Hypothalamus (tissue), 51 donors: Measurements from ENCODE around the gene HDAC4.

ENCODE experiments used
- DNase-seq, 51 donors: peaks; one replicate each; lab custom pipeline; 2025; lab: John Stamatoyannopoulos, UW

Gene HDAC4

DNA sequence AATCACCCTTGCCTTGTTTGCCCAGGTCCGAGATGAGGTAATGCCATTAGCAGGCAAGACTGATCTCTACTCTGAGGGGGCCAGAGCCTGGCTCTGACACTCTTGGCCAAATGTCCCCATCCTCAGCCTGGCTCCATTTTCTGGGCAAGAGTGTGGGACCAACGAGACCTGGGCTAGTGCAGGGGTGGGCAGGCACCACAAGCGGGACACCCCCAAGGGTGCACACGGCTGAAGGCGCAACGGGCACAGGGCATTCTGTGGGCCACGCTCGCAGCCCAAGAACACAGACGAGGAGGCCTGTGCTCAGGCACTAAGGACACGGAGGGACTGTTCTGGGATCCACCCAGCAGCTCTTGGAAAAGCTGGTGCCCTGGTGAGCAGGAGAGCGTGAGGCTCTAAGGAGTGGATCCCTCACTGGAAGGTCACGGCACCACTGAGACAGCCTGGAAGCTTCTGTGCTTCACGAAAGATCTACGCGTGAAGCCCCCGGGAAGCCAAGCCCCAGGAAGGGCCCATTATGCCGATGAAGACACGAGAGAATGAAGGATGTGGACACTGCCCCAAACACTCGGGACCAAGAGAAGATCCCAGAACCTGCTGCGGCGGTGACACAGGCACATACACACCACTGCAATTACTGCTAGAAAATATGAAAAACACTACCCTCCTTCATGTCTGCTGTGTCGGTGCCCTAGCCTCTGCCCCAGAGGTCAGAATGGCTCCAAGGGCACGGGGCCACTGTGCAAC lies 138.2 kb downstream of the HDAC4 start:
- no peak for DNase-seq

GRCh38 chr2:239261796-239262483 lies 138.9 kb downstream of the HDAC4 start:
- DNase-seq: no peak

DNA sequence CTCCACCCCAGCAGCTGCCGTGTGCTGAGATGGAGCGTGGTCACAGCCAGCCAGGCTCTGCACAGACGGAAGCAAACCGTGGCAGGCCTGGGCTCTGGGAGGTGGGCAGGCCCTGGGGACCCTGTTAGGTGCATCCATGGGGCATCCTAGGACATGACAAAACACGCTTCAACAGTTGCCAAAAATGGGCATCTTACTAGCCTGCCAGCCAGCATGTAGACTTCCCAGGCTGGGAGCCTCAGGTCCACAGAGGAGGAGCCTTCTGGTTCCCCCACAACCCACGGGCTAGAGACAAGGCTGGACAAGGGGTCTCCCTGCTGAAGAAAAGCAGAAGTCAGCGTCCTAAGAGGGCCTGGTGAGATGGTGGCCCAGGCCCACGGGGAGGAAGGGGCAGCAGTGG lies 139.5 kb downstream of the HDAC4 start:
- no peak for DNase-seq

DNA sequence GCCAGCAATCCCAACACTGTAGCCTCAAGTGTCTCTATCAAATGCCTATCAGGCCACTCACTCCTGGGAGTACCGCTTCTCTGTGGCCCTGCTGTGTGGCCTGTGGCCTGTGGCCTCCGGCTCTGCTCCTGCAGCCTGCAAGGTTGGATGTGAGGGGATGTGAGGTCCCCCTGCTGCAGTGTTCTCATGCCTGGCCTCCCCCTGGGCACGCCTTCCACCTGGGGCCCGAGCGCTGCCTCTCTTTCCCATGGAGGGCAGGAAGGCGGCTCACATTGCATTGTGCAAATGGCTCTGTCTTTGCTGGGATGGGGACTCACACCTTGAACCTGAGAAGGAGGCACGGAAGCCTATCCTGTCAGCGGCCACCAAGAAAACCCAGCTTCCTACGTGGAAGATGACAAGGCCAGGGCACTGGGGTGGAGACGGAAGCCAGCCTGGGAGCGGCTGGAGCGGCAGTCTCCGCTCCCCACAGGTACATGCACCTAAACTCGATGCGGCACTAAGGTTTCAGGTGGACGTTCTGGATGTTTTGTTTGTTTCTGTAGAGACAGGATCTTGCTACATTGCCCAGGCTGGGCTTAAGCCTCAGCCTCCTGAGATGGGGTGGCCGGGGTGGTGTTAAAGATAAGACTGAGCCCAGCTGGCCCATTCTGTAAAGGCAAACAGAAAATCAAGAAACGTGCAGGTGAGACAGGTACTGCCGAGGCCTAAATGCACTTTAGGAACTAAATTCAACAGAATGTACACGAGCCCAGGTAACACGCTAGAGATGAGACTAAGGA lies 140.1 kb downstream of the HDAC4 start:
- no peak for DNase-seq

- DNase-seq: no peak
These were observed 141.1 kb downstream of the HDAC4 start for GRCh38 chr2:239259603-239260298.

- no peak for DNase-seq
These were observed 141.6 kb downstream of the HDAC4 start for GRCh38 chr2:239259173-239259572.

DNA sequence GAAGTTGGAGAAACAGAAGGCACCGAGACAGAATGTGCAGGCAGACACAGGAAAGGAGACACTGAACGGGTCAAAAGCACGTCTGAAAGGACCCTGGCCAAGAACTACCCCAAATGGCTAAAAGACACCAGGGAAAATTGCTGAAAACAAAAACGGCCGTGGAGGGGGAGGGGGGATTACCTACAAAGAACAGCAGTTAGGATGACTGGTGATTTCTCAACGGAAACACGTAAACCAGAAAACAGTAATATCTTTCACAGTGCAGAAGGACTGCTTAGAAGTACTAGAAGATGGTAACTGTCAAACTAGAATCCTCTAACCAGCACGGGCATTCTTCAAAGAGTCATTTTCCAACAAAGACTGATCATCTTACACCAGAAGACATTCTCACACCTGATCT lies 142.6 kb downstream of the HDAC4 start:
- DNase-seq: no peak

DNA sequence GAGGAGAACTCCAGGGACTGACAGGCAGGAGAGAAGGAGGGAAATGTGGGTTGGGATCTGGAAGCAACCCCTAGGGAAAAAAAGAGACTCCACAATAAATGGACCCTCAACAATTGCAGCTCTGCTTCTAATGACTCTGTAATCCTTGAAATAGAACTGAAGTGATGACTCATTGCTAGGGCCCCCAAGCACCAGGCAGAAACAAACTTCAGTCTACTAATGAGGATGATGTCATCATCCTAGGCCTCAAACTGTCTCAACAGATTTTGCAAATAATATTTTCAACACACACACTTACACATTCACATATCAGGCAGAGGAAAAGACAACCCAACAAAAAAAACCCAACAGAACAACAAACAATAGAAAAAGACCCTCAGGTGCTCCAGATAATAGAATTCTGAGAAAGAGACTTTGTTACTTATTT lies 143.3 kb downstream of the HDAC4 start:
- peak in 1 of 51 donors; percentile 21 for DNase-seq

- DNase-seq: no peak
These were observed 144.5 kb downstream of the HDAC4 start for GRCh38 chr2:239256350-239256743.

GRCh38 chr2:239255628-239256349 lies 145.0 kb downstream of the HDAC4 start:
- DNase-seq: peak in 1 of 51 donors; percentile 57

GRCh38 chr2:239255218-239255617 lies 145.6 kb downstream of the HDAC4 start:
- no peak for DNase-seq

GRCh38 chr2:239253701-239254436 lies 147.0 kb downstream of the HDAC4 start:
- DNase-seq: no peak

DNA sequence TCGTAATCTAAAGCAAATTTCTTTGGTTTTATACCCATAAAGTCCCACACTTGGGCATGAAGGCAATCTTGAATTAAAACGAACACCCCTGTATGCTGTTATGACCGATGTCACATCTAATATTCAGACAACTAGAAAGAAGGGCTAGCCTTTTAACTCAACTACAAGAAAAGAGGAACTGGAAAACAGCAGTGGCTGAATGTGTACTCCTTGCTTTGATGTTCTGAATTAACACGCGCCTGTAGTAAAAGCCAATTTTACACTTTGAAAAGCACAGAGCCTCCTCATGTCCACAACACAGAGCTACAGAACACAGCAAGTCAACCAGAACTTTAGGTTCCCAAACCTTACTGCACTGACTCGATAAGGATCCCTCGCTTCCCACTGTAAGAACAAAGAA lies 147.6 kb downstream of the HDAC4 start:
- peak in 1 of 51 donors; percentile 26 for DNase-seq

GRCh38 chr2:239252801-239253200 lies 148.0 kb downstream of the HDAC4 start:
- peak in 12 of 51 donors; percentile 19 to 66 (median 44) for DNase-seq

DNA sequence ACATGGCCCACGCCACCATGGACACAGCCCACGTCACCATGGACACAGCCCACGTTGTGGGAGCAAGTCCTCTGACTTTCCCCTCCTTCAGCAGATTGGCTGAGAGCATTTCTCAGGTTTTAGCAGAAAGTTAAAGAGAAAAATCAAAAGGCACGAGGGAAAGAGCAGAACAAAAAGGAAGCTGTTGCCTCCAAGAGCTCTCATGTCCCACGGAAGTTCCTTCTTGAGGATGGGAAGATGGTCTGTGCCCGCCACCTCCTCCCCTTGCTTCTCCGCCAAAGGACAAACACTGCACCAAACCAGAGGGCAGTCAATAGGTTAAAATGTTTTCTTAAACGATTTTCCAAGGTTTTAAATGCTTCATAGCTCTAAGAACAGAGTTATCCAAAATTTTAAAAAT lies 148.4 kb downstream of the HDAC4 start:
- no peak for DNase-seq

DNA sequence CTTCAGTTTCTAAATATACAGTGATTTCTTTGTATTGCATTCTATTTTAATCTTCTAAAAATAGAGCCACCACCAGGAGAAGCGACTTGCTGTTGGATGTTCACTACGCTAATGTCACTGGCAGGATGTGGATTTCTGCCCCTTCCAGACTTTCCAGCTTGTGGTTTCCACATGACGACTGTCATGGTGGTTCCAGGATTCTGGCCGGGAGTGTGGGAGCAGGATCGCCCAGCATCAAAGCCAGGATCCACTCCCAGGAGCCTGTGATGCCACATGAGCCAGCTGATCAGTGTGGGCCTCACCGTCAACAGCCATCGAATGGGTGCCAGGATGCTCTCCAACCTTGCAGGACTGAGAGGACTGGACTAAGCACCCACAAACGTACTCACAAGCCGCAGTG lies 148.8 kb downstream of the HDAC4 start:
- DNase-seq: no peak

DNA sequence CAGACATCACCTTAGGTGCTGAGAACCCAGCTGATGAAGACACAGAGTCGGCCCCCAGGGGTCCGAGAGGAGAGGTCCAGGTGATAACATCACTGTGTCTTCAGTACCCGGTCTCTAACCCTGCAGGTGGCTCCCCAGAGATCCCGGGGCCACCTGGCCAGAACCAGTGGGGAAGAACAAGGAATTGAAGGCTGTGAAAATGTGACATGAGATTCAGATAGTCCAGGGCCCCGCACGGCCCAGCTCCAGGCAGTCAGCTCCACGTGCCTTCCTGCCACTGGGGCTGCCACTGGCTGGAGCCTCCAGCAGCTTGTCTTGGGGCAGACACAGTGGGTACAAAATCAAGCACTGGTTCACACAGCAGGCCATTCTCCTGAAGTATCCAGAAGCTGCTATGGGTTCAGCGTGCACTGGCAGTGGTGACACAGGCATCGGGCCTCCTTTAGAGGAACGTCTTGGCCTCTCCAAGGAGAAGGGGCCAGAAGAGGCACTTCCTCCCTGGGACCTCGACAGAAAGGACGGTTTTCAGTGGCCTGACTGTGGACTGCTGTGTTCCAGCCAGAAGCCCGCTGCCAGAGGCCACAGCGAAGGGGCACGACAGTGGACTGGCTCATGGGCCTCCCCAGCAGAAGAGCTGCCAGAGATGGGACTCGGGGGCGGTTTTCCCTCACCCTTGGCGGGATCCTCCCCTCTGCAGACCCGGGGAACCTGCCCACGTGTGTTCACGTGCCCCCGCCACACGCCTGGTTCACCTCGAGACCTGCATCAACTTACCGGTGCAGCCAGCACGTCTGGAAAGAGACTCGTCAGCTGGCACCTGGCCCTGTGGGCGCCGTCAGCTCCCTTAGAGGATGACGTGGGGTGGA lies 150.4 kb downstream of the HDAC4 start:
- no peak for DNase-seq

GRCh38 chr2:239249776-239250175 lies 151.0 kb downstream of the HDAC4 start:
- peak in 10 of 51 donors; percentile 20 to 61 (median 48) for DNase-seq
